Smooth muscle cell of the umbilical artery (primary cell): Measurements from ENCODE around the gene KRTAP4-3. TPM values are rescaled to one million over a fixed set of nuclear protein-coding genes. Genes with fewer than 3 reads are reported as not detected.

Source experiments
- total RNA-seq: library from RNA; depleted of rRNA; stranded (reverse); fragments of >200 nt; gene quantifications from 2 replicates; pipeline ENCODE4 v1.2.3, GENCODE V29; 2014

KRTAP4-3 gene
- total RNA-seq = not detected in 2 replicates

DNA sequence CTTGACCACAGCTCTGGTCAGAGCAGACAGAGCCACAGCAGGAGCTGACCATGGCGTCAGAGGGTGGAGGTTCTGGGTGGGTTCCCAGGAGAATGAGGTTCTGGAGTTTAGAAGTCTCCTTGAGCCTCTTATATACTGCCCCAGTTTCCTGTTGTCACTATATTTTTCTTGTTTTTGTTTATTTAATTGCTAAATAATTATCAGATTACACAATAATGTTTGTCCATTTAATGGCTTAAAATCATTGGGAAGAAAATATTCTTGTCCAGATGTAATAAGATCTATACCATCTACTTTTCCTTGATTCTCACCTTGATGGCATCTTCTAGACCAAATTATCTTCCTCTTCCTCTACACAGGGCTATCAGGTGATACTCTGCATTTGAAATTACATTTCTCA is at the start of gene KRTAP4-3:
TSS of gene KRTAP4-3 (minus strand) at position 101 of the 400 bp plus-strand sequence. CDS start at position 52, 49 bp downstream.

GRCh38 chr17:41189837-41190318 is 21.9 kb upstream of the KRTAP4-3 start, which contains the start of gene KRTAP9-1:
Gene KRTAP9-1, plus strand, starts transcription at chr17:41189887. Its CDS starts 0 bp downstream, at chr17:41189887.

GRCh38 chr17:41184480-41184961 is 16.5 kb upstream of the KRTAP4-3 start, which contains the start of gene KRTAP4-1:
Gene KRTAP4-1, minus strand, starts transcription at chr17:41184911. Its CDS starts 57 bp downstream, at chr17:41184854.

DNA sequence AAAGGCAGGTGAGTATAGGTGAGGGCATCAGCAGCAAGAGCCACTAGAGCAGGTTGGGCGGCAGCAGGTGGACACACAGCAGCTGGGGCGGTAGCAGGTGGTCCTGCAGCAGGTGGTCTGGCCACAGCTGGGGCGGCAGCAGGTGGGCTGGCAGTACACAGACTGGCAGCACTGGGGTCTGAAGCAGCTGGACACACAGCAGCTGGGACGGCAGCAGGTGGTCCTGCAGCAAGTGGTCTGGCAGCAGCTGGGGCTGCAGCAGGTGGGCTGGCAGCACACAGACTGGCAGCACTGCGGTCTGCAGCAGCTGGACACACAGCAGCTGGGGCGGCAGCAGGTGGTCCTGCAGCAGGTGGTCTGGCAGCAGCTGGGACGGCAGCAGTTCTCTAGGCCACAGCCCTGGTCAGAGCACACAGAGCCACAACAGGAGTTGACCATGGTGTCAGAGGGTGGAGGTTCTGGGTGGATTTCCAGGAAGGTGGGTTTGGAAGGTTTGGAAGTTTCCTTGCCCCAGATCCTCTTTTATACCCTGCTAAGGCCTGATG is 9.8 kb upstream of the KRTAP4-3 start, which contains the start of gene KRTAP4-2:
TSS of gene KRTAP4-2 (minus strand) at position 495 of the 545 bp plus-strand sequence. CDS start at position 438, 57 bp downstream.

DNA sequence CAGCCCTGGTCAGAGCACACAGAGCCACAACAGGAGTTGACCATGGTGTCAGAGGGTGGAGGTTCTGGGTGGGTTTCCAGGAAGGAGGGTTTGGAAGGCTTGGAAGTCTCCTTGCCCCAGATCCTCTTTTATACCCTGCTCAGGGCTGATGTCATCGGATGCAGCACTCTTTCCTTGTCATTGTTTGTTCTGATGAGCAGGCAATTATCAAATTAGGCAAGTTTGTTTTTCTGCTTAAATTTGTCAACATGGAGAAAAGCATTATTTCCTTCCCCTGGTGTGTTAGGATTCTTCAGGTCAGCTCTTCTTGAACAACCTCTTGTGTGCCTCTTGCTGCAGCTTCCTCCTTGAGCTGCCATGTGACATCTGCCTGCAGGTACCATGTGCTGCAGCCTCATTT is 7.4 kb downstream of the KRTAP4-3 start, which contains the start of gene KRTAP4-4:
TSS of gene KRTAP4-4 (minus strand) at position 101 of the 400 bp plus-strand sequence. CDS start at position 44, 57 bp downstream.

GRCh38 chr17:41149652-41149985 is 18.4 kb downstream of the KRTAP4-3 start, which contains the start of gene KRTAP4-5:
Gene KRTAP4-5, minus strand, starts transcription at chr17:41149825. Its CDS starts 58 bp downstream, at chr17:41149767.

DNA sequence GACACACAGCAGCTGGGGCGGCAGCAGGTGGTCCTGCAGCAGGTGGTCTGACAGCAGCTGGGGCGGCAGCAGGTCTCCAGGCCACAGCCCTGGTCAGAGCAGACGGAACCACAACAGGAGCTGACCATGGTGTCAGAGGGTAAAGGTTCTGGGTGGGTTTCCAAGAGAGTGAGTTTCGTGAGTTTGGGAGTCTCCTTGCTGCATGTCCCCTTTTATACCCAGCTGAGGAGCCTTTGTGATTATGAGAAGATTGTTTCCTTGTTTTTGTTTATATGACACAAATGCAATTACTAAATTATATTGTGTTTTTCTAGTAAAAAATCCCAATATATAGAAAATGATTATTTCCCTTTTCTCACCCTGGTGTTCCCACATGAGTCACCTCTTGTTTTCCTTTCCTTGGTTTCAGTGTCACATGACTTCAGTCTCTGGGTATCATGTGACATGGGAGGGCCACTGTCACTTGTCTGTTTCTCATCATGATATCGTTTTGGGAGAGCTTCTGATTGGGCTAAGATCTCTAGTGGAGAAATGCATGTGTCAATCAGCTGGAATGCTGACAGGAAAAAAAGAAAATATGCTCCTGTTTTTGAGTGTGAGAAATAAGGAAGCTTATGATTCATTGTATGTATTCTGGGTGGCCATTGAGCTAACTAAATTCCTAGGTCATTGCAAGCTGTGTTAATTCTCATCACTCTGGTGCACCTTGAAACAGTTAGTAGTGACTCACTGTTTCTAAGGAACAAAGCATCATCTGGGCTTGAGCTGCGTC is 27.5 kb downstream of the KRTAP4-3 start, which contains the start of gene KRTAP4-6:
TSS of gene KRTAP4-6 (minus strand) at position 185 of the 772 bp plus-strand sequence. CDS start at position 128, 57 bp downstream.

DNA sequence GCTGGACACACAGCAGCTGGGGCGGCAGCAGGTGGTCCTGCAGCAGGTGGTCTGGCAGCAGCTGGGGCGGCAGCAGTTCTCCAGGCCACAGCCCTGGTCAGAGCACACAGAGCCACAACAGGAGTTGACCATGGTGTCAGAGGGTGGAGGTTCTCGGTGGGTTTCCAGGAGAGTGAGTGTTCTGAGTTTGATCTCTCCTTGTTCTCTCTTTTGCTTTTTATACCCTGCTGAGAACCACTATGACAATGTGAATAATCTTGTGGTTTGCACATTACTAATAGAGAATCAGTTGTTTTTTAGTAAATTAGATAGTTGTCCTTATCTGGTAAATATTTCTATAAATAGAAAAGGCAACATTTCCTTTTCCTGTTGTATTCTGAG is 44.0 kb downstream of the KRTAP4-3 start, which contains the start of gene KRTAP4-12:
TSS of gene KRTAP4-12 (minus strand) at position 192 of the 381 bp plus-strand sequence. CDS start at position 132, 60 bp downstream.

DNA sequence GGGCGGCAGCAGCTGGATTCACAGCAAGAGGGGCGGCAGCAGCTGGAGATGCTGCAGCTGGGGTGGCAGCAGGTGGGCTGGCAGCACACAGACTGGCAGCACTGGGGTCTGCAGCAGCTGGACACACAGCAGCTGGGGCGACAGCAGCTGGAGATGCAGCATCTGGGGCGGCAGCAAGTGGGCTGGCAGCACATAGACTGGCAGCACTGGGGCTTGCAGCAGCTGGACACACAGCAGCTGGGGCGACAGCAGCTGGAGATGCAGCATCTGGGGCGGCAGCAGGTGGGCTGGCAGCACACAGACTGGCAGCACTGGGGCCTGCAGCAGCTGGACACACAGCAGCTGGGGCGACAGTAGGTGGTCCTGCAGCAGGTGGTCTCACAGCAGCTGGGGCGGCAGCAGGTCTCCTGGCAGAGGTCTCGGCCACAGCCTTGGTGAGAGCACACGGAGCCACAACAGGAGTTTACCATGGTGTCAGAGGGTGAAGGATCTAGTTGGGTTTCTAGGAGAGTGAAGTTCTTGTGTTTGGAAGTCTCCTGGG is 50.1 kb downstream of the KRTAP4-3 start, which contains the start of gene KRTAP4-11:
TSS of gene KRTAP4-11 (minus strand) at position 528 of the 541 bp plus-strand sequence. CDS start at position 470, 58 bp downstream.

Other genes starting within 250 kb of the KRTAP4-3 start
- 0.28 TPM in 1 of 2 replicates, not detected in the other for gene KRT23, start 230.6 kb downstream of the KRTAP4-3 start, total RNA-seq
- not detected in 2 replicates for gene KRT39, start 201.3 kb downstream of the KRTAP4-3 start, total RNA-seq
- gene KRT40, start 183.9 kb downstream of the KRTAP4-3 start, total RNA-seq = not detected in 2 replicates
- gene KRTAP3-3, start 174.1 kb downstream of the KRTAP4-3 start, total RNA-seq = not detected in 2 replicates
- not detected in 2 replicates for gene KRTAP3-2, start 168.3 kb downstream of the KRTAP4-3 start, total RNA-seq
- not detected in 2 replicates for gene KRTAP3-1, start 159.1 kb downstream of the KRTAP4-3 start, total RNA-seq
- 0.23 and 0.30 TPM in 2 replicates for gene KRTAP1-5, start 141.0 kb downstream of the KRTAP4-3 start, total RNA-seq
- not detected in 2 replicates for gene KRTAP1-4, start 138.0 kb downstream of the KRTAP4-3 start, total RNA-seq
- gene KRTAP1-3, start 133.3 kb downstream of the KRTAP4-3 start, total RNA-seq = not detected in 2 replicates
- not detected in 2 replicates for gene KRTAP1-1, start 126.8 kb downstream of the KRTAP4-3 start, total RNA-seq
- gene KRTAP2-1, start 120.9 kb downstream of the KRTAP4-3 start, total RNA-seq = not detected in 2 replicates
- not detected in 2 replicates for gene KRTAP2-2, start 113.0 kb downstream of the KRTAP4-3 start, total RNA-seq
- gene KRTAP2-3, start 108.1 kb downstream of the KRTAP4-3 start, total RNA-seq = 0.65 TPM in 1 of 2 replicates, not detected in the other
- not detected in 2 replicates for gene KRTAP2-4, start 102.3 kb downstream of the KRTAP4-3 start, total RNA-seq
- not detected in 2 replicates for gene KRTAP4-7, start 84.1 kb downstream of the KRTAP4-3 start, total RNA-seq
- gene KRTAP4-8, start 70.1 kb downstream of the KRTAP4-3 start, total RNA-seq = not detected in 2 replicates
- not detected in 2 replicates for gene KRTAP4-16, start 66.0 kb downstream of the KRTAP4-3 start, total RNA-seq
- not detected in 2 replicates for gene KRTAP4-9, start 62.8 kb downstream of the KRTAP4-3 start, total RNA-seq
- not detected in 2 replicates for gene KRTAP4-11, start 49.8 kb downstream of the KRTAP4-3 start, total RNA-seq
- gene KRTAP4-12, start 44.0 kb downstream of the KRTAP4-3 start, total RNA-seq = not detected in 2 replicates
- gene KRTAP4-6, start 27.7 kb downstream of the KRTAP4-3 start, total RNA-seq = not detected in 2 replicates
- not detected in 2 replicates for gene KRTAP4-5, start 18.4 kb downstream of the KRTAP4-3 start, total RNA-seq
- gene KRTAP4-4, start 7.5 kb downstream of the KRTAP4-3 start, total RNA-seq = not detected in 2 replicates
- not detected in 2 replicates for gene KRTAP4-2, start 10.0 kb upstream of the KRTAP4-3 start, total RNA-seq
- not detected in 2 replicates for gene KRTAP4-1, start 16.7 kb upstream of the KRTAP4-3 start, total RNA-seq
- gene KRTAP9-1, start 21.7 kb upstream of the KRTAP4-3 start, total RNA-seq = not detected in 2 replicates
- gene KRTAP9-2, start 58.4 kb upstream of the KRTAP4-3 start, total RNA-seq = not detected in 2 replicates
- gene KRTAP9-3, start 64.2 kb upstream of the KRTAP4-3 start, total RNA-seq = not detected in 2 replicates
- not detected in 2 replicates for gene KRTAP9-8, start 69.8 kb upstream of the KRTAP4-3 start, total RNA-seq
- gene KRTAP9-4, start 81.5 kb upstream of the KRTAP4-3 start, total RNA-seq = not detected in 2 replicates
- not detected in 2 replicates for gene KRTAP9-9, start 87.2 kb upstream of the KRTAP4-3 start, total RNA-seq
- not detected in 2 replicates for gene KRTAP9-6, start 97.2 kb upstream of the KRTAP4-3 start, total RNA-seq
- not detected in 2 replicates for gene KRTAP9-7, start 107.5 kb upstream of the KRTAP4-3 start, total RNA-seq
- not detected in 2 replicates for gene KRTAP29-1, start 134.6 kb upstream of the KRTAP4-3 start, total RNA-seq
- not detected in 2 replicates for gene KRTAP16-1, start 141.1 kb upstream of the KRTAP4-3 start, total RNA-seq
- gene KRTAP17-1, start 147.5 kb upstream of the KRTAP4-3 start, total RNA-seq = not detected in 2 replicates
- gene KRT33A, start 182.6 kb upstream of the KRTAP4-3 start, total RNA-seq = not detected in 2 replicates
- gene KRT33B, start 201.6 kb upstream of the KRTAP4-3 start, total RNA-seq = 0.30 and 0.32 TPM in 2 replicates
- 0.89 and 6.6 TPM in 2 replicates for gene KRT34, start 214.1 kb upstream of the KRTAP4-3 start, total RNA-seq
- gene KRT31, start 229.4 kb upstream of the KRTAP4-3 start, total RNA-seq = not detected in 2 replicates